Activated CD4-positive, CD25-positive, alpha-beta regulatory T cell treated with anti-CD3 and anti-CD28 coated beads, Interleukin-2, amount 50 U/mL, for 72 hours (primary cell): ENCODE results near the gene GLIS1.
"Not testable (repeated sequence)": the region's sequence is repeated elsewhere in the genome, so short reads cannot be mapped to it uniquely, and the experiment has no call there.

Source experiments
- DNase-seq: peaks from one replicate; pipeline ENCODE4 v3.0.0; 2021

Gene GLIS1

DNA sequence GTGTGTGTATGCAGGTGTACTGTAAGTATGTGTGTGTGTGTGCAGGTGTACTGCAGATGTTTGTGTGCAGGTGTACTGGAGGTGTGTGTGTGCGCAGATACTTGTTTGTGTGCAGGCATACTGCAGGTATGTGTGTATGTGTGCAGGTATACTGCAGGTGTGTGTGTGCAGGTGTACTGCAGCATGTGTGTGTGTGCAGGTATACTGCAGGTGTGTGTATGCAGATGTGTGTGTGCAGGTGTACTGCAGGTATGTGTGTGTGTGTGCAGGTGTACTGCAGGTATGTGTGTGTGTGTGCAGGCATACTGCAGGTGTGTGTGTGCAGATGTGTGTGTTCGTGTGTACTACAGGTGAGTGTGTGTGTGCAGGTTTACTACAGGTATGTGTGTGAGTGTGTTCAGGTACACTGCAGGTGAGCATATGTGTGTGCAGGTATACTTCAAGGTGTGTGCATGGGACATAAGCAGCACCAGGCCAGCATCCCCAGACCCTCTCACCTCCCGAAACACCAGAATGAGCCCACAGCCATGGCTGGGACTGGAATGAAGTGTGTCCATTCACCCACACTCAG is 182.2 kb downstream of the GLIS1 start:
- no peak for DNase-seq

DNA sequence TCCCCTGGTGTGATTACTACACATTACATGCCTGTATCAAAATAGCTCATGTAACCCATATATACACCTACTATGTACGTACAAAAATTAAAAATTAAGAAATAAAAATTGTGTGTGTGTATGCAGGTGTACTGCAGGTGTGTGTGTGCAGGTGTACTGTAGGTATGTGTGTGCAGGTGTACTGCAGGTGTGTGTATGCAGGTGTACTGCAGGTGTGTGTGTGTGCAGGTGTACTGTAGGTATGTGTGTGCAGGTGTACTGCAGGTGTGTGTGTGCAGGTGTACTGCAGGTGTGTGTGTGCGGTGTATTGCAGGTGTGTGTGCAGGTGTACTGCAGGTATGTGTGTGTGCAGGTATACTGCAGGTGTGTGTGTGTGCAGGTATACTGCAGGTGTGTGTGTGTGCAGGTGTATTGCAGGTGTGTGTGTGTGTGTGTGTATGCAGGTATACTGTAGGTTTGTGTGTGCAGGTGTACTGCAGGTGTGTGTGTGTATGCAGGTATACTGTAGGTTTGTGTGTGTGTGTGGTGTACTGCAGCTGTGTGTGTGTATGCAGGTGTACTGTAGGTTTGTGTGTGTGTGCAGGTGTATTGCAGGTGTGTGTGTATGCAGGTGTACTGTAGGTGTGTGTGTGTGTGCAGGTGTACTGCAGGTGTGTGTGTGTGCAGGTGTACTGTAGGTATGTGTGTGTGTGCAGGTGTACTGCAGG is 183.2 kb downstream of the GLIS1 start:
- DNase-seq: not testable (repeated sequence)

DNA sequence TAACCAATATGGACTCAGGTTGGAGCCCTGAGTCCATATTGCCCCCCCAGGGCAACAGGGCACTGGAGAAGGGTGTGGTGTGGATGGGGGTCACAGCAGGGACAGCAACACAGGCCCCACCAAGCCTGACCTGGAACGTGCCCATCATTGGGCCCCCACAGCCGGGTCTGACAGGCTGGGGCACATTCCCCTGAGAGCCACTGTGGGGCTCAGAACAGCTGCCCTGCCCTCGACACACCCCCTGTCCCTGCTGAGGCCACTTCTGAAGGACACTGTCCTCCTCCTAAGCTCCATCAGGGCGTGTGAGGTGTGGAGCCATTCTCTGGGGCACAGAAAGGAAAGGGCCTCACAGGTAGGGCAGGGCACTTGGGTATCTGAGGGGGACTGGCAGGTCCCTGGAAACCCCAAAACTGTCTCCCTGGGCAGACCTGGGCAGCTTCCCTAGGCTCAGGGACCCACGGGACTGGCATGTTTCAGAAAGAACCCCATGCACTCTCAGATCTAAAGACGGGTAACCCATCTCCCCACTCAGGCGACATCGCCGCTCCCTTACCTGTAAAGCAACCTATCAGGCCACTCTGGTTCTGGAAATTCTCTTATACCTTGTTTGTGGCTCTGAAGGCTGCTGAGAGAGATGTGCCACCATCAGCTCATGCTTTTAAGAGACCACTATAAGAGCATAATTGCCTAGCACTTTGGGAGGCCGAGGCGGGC is 184.2 kb downstream of the GLIS1 start:
- peak; percentile 17 for DNase-seq

DNA sequence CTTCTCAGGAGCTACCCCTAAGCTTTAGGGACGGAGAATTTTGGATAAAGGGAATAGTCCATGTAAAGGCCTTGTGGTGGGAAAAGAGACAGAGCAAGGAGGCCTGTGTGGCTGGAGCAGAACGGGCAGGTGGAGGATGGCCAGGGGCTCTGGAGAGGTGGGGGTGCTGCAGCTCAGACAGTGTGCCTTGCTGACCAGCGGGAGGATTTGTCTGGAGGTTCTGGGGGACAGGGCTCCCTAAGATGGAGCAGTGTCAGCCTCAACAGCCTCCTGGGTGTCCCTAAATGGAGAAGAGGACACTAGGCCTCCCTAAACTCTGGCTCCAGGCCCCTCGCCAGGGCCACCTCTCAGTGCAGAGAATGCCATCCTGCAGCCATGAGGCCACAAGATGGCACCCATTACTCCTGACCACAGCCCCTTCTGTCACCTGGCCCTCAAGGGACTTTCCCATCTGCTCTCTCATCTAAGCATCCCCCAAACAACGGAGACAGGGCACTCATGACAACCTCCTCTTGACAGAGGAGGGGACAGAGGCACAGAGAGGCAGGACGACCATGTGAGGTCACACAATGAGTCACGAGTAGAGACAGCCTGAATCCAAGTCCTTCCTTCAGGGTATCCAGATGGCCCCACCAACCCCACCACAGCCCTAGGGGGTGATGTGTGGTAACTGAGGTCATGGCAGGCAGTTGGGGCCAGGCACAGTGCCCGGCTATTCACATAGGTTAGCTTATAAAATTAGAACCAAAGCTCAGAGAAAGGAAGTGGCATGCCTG is 185.0 kb downstream of the GLIS1 start:
- DNase-seq: peak; percentile 17

DNA sequence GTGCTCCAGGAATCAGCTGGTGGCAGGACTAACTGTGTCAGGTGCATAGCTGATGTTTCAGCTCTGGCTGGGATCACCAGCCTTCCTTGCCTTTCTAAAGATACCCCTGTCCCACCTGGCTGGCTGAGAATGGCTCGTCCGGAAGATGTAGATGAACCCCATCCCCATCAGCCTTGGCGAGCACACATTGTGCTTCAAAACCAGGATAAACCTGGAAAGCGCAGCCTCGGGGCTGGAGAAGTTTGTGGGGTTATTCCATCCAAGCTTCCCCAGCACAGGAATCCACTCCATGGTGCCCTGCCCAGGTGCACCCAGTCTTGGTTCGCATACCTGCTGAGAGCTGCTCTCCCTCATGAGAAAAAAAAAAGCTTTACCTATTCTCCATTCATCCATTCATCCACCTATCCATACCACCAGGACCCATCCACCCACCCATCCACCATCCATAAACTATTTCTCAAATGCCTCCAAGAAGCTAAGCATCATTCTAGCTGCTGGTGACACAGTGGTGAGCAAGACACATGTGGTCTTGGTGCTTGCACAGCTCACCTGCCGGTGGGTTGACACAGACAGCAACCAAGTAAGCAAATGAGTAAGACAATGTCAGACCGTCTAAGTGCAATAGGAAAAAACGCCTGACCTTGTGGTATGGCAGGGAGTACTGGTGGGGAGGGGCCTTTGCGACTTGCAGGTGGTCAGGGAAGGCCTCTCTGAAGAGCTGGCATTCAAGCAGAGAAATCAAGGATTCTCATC is 185.8 kb downstream of the GLIS1 start:
- peak; percentile 26 for DNase-seq

DNA sequence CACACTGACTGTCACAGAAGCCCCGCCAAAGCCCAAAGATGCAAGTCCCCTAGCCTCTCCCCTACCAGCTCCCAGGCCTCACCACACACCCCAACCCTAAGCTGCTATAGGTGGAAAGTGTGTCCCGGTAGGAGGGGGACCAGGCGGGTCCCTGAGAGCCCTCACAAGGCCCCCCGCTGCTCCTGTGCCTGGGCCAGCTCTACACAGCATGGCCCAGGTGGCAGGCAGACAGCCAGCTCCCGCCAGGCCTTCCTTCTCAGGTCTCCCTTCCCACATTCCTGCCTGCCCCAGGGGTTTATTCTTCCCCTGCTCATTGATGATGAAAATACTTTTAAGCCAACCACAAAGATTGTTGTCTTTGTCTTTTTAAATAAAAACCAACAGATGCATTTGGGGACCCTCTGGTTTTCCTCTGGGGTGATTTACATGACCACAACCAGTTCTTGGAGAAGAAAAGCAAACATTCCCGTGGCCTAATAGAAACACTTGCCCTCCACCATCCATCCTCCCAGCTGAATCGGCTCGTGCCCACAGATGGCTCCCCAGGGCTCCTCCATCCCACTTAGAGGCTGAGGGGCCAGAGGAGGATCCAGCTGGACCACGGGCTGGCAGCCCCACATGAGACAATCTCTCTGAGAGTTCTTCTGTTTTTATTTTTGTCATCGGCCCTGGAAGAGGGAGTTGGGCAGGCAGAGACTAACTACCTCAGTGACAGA is 186.7 kb downstream of the GLIS1 start:
- no peak for DNase-seq

DNA sequence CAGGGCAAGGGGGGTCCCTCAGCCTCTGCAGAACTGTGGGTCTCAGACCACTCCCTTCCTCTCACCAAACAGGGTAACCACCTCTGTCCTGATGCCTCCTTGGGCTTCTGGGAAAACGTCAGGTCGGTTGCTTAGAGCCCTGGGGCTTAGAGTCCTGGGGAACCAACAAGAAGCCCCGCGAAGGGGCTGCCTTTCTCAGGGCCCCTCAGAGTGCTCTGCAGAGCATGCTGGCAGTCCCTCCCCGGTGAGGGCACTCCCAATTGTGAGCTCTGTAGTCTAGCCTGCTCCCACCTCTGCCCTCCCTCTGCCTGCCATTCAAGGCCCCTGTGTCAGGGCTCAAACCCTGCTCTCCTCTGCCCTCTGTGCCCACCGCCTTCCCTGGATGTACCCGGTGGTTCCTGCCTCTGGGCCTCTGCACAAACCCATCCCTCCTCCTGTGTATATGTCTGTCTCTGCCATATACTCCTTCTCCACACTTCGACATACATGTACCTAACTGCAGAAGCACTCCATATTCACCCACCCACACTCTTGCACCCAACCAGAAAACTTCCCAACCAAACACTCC is 187.5 kb downstream of the GLIS1 start:
- DNase-seq: peak; percentile 24

DNA sequence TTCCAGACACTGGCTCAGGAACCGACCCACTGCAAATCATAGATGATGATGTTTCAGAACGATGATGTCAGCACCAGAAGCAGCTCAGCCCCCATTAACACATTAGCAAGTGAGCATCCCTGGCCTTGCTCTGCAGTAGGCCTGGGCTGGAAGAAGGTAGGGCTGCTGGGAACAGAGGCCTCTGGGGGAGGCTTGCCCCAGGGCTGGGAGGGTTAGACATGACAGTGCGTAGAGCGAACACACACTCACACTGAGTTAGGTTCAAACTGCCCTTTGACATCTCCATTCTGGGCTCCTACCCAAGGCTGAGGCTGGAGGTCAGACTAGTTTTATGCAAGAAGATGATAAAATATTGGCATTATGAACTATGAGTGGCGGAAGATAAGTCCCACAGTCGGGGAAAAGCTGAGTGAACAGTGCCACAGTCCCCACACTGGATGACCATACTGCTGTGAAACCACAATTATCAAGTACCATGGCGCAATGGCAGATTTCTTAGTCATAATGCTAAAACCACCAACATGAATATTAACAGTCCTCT is 188.7 kb downstream of the GLIS1 start:
- peak; percentile 17 for DNase-seq

DNA sequence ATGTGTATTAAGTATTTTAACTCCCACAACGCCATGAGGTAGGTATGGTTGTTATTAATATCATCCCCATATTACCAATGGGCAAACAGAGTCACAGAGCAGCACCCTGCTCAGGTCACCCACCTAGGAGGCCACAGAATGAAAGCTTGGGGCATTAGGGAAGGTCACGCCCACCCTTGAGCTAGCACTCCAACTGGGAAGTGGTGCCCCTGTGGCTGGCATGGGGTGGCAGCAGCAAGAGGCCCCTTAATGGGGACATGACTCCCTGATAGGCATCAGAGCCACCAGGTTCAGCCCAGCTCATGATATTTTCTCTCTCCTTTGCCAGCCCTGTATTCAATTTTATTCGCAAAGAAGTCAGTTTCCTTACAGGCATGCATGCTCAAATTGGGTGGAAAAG is 189.2 kb downstream of the GLIS1 start:
- DNase-seq: peak; percentile 13

DNA sequence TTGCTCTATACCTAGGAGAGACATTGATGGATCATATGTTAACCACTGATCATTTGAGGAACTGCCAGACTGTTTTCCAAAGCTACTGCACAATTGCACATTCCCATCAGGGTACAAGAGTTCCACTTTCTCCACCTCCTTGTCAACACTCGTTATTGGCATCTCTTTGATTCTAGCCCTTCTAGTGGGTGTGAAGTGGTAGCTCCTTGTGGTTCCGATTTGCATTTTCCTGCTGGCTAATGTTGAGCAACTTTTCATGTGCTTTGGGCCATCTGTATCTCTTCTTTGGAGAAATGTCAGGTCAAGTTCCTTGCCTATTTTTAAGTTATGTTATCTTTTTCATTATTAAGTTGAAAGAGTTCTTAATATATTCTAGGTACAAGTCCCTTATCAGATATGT is 189.7 kb downstream of the GLIS1 start:
- DNase-seq: no peak

DNA sequence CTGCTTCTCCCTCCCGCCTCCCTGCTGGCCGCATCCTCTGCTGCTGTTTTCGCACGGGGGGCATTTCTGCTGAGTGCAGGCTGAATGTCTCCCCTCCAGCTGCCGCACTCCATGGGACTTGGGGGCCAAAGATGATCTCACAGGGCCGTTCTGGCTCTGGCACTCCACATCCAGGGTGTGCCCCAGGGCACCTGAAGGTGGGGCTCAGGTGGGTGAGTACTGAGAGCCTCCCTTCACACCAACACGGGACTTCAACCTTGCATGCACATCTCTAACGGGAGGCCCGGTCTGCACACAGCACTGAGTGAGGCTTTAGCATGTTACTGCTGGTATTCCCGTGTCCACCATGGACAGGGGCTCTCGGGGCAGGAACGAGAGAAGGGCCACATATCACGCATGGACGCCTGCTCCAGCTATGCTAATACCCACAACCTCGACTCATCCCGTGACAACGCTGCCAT is 190.9 kb downstream of the GLIS1 start:
- DNase-seq: peak; percentile 8

DNA sequence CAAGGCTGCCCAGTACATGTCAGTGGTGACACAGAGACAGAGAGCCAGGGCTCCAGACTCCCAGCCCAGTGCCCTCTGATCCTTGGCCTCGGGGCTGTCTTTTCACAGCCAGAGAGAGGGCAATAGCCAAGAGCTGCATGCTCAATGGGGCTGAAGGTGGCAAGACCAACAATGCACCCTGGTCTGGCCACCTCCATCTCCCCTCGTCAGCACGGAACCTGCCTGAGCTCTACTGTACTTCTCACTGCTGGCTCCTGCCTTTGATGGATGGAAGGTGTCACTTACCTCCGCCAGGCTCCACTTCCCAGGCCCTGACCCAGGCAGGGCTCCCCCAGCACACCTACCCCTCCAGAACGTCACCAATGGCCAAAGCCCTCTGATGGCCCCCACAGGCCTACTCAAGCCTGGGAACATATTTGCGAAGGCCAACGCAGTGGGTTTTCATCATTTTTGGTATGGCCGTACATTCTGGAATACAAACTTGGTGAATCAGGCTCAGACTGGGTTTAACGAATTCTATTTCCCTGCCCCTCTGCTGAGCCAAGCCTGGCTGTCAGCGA is 191.7 kb downstream of the GLIS1 start:
- no peak for DNase-seq

DNA sequence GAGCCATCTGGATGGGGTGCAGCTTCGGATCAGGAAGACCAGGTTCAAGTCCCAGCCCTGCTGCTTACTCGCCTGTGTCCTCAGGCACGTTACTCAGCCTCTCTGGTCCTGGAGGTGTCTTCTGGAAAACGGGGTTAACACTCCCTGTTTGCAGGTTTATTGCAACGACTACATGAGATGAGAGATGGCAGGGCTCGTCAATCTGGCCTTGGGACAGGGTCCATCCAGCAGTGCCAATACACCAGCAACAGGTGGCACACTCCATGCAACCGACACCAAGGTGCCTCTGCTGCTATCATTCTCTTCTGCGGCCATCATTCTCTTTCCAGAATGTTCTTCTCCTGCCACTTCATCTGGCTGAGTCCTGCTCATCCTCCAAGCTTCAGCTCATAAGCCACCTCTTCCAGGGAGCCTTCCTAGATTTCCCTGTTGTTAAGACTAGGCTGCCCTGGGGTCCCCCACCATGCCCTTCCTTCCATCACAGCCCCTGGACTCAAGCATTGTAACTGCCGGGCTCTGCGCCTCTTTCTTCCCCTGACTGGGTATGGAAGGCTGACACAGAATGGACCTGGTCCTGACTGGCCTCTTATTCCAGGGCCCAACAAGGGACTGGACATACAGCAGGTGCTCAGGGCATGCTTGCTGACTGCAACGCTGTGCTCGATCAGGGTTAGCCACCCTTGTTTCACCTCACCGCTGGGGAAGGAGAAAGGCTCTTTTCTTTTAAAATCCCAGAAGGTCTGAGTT is 192.4 kb downstream of the GLIS1 start:
- peak; percentile 22 for DNase-seq

DNA sequence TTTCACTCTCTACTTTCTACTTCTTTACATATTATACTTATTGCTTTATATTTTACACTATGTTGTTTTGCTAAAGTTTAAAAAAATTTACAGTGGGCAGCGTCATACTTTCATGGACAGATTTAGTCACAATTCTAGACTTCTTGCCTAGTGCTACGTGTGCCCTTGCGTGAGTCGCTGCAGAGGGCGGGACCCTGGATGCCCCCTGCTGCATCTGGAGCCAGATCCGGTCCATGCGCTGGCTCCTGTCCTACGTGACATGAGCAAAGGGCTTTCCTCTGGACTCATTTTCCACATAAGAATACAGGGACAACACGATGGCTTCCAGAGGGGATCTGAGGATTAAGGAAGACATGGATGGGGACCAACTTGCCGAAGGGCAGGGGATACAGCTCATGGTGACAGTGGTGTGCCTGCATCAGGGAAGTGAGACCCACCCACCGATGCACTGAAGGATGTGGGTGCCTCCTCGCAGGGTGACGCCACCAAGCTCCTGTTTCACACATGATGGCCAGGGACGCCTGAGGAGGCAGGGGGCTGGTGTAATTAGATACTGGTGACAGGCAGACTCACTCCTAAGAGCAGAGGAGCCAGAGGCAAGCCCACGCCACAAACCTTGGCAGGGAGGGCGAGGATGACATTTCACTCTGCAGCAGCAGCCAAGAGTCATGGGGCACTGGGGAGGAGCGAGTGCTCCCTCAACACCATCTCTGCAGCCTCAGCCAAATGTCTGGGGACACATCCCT is 193.1 kb downstream of the GLIS1 start:
- DNase-seq: peak; percentile 17

DNA sequence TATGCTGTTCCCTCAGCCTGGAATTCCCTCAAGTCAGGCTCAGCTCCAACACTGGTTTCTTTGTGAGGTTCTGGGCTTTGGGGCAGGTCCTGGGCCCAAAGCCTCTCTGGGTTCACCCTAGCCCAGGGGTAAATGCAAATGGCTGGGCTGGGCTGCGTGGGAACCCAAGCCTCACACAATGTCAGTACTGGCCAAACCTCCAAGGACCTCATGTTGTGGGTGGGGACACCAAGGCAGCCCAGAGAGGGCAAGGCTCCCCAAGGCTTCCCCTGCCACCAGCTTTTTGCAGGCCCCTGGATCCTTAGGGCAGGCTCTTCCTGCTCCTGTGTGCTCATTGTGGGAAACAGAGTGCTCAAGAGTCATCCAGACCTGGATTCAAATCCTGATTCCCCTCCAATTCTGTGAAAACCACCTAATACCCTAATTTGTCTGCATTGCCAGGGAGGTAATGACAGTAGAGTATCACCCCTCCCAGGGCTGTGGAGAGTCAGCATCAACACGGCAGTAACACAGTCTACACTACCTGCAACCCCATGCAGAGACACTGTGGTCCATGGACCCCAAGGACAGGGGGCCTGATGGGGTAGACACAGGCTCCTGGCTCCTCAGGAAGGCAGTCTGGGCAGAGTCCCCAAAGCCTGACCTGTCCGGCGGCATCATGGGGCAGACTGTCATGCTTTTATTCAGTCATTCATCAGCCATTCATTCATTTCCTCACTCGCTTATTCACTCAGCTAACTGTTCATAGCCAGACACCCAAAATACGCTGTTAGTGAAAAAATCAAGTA is 194.0 kb downstream of the GLIS1 start:
- peak; percentile 18 for DNase-seq

DNA sequence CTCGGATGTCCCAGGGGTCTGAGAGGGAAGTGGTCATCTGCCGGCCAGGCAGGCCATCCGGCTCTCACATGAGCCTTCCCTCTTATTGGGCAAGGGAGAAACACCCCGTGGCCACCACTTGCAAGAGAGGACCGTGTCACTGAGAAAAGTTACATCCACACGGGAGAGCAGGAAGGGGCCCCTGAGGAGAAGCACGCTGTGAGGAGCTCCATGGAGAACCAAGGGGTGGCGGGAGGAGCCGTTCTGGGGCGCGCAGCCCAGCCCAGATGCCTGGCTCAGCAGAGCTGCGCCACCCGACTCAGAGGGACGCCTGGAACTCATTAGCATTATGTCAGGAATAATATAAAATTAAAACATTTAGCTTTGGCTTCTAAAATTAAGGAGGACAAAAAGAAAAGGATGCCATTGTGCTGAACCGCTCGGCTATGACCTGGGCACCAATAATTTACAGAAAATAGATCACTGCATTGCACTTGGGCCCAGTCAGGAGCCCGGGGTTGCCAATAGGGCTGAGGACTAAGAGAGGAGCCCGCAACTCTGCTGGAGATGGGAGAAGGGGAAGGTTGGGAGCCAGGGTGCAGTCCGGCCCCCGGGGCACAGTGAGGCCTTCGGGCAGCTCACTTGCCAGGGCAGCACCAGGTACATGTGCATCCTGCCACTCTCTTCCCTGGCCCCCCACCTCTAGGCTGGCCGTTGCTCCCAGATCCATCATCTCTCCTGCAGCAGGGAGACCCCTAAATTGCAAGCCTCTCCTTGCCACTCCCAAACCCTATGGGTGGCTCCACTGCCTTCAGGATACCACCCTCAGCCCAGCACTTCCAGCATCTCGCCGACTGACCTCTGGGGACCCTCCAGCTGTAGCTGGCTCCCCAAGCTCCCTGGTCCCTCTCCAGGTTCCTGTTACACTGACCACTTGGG is 194.9 kb downstream of the GLIS1 start:
- DNase-seq: no peak

DNA sequence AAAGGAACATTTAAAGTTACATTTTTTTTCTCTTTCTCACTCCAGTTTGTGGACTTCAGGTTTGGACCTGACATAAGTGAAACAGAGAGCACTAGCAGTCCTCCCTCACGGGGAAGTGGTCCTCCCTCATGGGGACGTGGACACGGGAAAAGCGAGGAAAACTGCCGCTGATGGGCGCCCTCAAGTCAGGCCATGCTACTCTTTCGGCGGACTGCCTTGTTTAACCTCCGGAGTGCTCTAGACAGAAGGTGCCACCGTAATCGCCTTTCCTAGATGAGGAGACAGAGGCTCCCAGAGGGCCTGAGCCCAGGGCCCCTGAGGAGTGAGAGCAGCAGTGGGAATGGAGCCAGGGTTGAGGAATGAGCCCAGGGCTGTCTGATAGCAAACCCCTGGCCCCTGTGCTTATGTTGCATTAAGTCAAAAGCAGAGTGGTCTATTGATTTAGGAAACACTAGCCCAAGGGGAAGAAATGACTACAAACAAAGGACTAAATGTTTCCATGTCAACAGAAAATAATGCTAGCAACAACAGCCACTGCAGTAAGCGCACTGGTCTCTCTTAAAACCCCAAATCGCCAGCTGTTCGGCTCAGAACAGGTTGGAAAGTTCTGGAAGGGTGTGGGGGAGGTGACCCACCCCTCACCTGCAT is 195.7 kb downstream of the GLIS1 start:
- no peak for DNase-seq
